Spleen (tissue), 11 donors: ENCODE measurements around the gene PHYKPL. TPM values are rescaled to one million over a fixed set of nuclear protein-coding genes. Genes with fewer than 3 reads are reported as not detected.

Experiments used
- DNase-seq: peaks from one replicate; pipeline ENCODE4 v3.0.0-alpha.2; 2020
- H3K27ac ChIP-seq, 8 donors: fragments of 200-600 bp; sonication (generic) in 7 of 8; 1 replicate in 4 of 8; 2 replicates in 4 of 8; pipeline versions ENCODE4 v1.5.0 to v1.8.0; 2016 to 2021; ENCODE audit warnings: inconsistent platforms in 4 of 8, mild to moderate bottlenecking in 4 of 8, moderate library complexity in 1 of 8
- H3K27me3 ChIP-seq, 7 donors: fragments of 200-600 bp; sonication (generic) in 6 of 7; replicated peaks in 1 of 7; 1 replicate in 4 of 7; 2 replicates in 3 of 7; pipeline versions ENCODE4 v1.5.0 to v1.8.0; 2016 to 2021; ENCODE audit warnings: inconsistent platforms in 3 of 7, mild to moderate bottlenecking in 1 of 7
- H3K36me3 ChIP-seq, 6 donors: fragments of 200-600 bp; sonication (generic) in 5 of 6; 1 replicate in 4 of 6; 2 replicates in 2 of 6; pipeline versions ENCODE4 v1.5.0 to v1.8.0; 2016 to 2021; ENCODE audit warnings: inconsistent platforms in 2 of 6
- H3K4me1 ChIP-seq, 6 donors: fragments of 200-600 bp; sonication (generic) in 5 of 6; 1 replicate in 3 of 6; 2 replicates in 3 of 6; pipeline versions ENCODE4 v1.5.0 to v1.8.0; 2016 to 2021; ENCODE audit warnings: inconsistent platforms in 3 of 6
- H3K4me3 ChIP-seq, 8 donors: fragments of 200-600 bp; sonication (generic) in 7 of 8; 1 replicate in 4 of 8; 2 replicates in 4 of 8; pipeline versions ENCODE4 v1.5.0 to v1.8.0; 2016 to 2021; ENCODE audit warnings: inconsistent platforms in 4 of 8, mild to moderate bottlenecking in 4 of 8, moderate library complexity in 2 of 8
- H3K9me3 ChIP-seq, 8 donors: fragments of 200-600 bp; sonication (generic) in 7 of 8; 1 replicate in 4 of 8; 2 replicates in 4 of 8; pipeline versions ENCODE4 v1.5.0 to v1.8.0; 2016 to 2021; ENCODE audit warnings: inconsistent platforms in 4 of 8
- CTCF ChIP-seq, 11 experiments: fragments of 200-600 bp in 7 of 11; fragments of 450-650 bp in 4 of 11; sonication (generic) in 4 of 11; IDR thresholded peaks in 8 of 11; conservative IDR thresholded peaks in 3 of 11; 1 replicate in 7 of 11; 2 replicates in 4 of 11; pipeline versions ENCODE4 v1.4.0 to v1.8.0; 2016 to 2021; ENCODE audit warnings: antibody characterized with exemption in 11 of 11, inconsistent platforms in 4 of 11, mild to moderate bottlenecking in 1 of 11
- POLR2A ChIP-seq, 3 donors: fragments of 450-650 bp; IDR thresholded peaks; one replicate each; pipeline ENCODE4 v1.5.1; 2017; ENCODE audit warnings: antibody characterized with exemption in 3 of 3, mild to moderate bottlenecking in 1 of 3
- POLR2AphosphoS5 ChIP-seq, 3 donors: sonication (generic); formaldehyde crosslinking; IDR thresholded peaks; one replicate each; pipeline ENCODE4 v1.5.1; 2017; ENCODE audit warnings: antibody characterized with exemption in 3 of 3
- WGBS, 5 donors: extraction: QIAGEN DNeasy Blood & Tissue Kit in 3 of 5; methylation state at CpG; one replicate each; pipeline versions ENCODE4 v1.1.5 to v1.1.7; 2013 to 2018; 5-methylcytosine and 5-hydroxymethylcytosine counted together
- intact Hi-C: fragments of 100-400 bp; cut with DNase I; formaldehyde crosslinking; loops from one replicate; pipeline ENCODE4 v1.15.0; 2023; ENCODE audit warnings: low total_unique reads
- polyA plus RNA-seq, 3 donors: library from polyadenylated mRNA; stranded (reverse); fragments of 200-250 nt; gene quantifications; one replicate each; pipeline ENCODE4 v1.2.1, GENCODE V29; 2013
- total RNA-seq, 7 donors: library from RNA; depleted of rRNA in 3 of 7; stranded (reverse); fragments of >200 nt in 3 of 7; fragmentation: NEBNext Ultra II Directional in 4 of 7; extraction: Animal tissue kit (Norgen Biotek cat#: 25700) in 4 of 7; gene quantifications; one replicate each; pipeline versions ENCODE4 v1.1.0 to v1.2.1, GENCODE V29; 2016 to 2021
- donor health status: healthy with polysubstance abuse.
- donor health status: DM: no; HTN: no; CAD: no; lungs with moderate emphysema.
- donor health status: DM: no; HTN: no; CAD: no.
- donor health status: Bipolar disorder and iron deficiency.
- donor health status: healthy.
- donor health status: DM: no; HTN: no; CAD: no.
- donor health status: DM: yes; HTN: yes; CAD: no.

The PHYKPL gene
- total and polyA plus RNA-seq, 10 donors = 46.9 to 209 (median 105) TPM

DNA sequence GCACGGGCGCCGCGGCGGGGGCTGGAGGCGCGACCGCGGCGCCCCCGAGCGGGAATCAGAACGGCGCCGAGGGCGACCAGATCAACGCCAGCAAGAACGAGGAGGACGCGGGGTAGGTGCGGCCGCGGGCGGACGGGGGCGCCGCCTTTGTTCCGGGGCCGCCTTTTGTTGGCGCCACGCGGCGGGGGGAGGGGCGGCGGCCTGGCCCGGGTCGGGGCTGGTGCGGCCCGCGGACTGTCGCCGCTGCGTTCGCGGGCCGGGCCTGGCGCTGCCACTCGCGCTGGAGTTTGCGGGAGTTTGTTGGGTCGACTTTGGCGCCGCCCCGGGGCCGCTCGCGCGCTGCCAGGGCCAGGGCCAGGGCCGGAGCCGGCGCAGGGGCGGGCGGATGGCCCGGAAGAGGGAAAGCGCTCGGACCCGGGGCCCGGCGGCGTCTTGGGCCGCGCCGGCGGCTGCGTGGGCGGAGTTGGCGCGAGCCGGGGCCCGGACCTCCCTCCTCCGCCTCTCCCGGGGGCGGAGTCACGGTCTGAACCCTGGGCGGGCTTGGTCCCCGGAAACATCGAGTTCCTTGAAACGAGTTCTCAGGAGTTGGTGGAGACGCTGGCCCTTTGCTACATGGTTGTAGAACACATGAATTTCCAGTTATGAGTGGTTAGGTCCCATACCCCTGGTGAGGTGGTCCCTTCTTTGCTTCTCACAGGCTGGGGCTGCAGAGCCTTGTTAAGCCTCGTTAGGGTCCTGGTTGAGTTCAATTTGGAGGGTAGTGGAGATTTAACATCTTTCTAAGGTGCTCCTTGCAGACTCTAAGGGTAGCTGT lies 27.5 kb downstream of the PHYKPL start:
- Histone ChIP-seq H3K9me3 (no peaks in the 10 kb centered on the region), H3K4me3 (peak overlapping the region; percentile 89 to 100 (median 96)), H3K27me3 (no peaks in the 10 kb centered on the region), H3K36me3 (peaks cover 0 to 44% (median 38%) of the 10 kb centered on the region in 6 donors), H3K4me1 (peaks cover 15 to 73% (median 53%) of the 10 kb centered on the region in 6 donors), H3K27ac (peak overlapping the region; percentile 80 to 97 (median 94))
- 0 to 1% (median 1%) methylated on average over 23 to 90 of the region's 90 CpGs for WGBS, 5 donors
- DNase-seq = peak; percentile 95
- intact Hi-C loops = no loop called here
- TF ChIP-seq POLR2A (IDR thresholded peaks at IDR 0.05) = no peak
- TF ChIP-seq POLR2AphosphoS5 (IDR thresholded peaks at IDR 0.05) = peak; percentile 63 to 79 (median 69)

DNA sequence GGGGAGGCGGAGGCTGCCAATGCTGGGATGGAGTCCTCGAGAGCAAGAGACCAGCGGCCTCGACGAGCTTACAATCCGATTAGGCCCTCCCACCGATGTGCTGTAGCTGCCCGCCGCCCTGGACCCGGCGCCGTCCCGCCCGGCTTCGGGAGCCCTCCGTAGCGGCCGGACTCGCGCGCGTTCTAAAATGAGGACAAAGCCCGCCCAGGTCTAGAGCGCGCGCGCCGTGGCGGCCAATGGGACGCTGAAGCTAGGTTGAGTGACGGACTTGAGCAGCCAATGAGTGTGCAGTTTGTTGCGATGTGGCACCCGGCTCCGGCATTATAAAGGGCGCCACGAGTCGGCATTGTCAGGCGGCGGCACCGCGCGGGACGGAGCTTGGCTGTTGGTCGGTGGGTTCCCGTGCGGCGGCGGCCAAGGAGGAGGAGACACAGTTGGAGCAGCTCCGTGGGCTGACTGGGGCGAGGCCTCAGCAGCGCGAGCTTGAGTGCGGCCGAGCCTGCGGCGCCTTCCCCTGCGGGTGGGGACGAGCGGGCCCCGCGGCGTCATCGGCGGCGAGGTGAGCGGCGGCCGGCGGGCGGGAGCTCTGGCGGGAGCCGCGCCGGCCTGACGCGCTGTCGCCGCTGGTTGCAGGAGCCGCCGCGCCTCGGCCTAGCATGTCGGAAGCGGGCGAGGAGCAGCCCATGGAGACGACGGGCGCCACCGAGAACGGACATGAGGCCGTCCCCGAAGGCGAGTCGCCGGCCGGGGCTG lies 28.2 kb downstream of the PHYKPL start, which contains the start of gene HNRNPAB:
HNRNPAB (plus strand) TSS at position 352 of the 753 bp plus-strand sequence; CDS start at position 657, 305 bp downstream.
- Histone ChIP-seq H3K4me1 (peaks cover 15 to 70% (median 53%) of the 10 kb centered on the region in 6 donors), H3K36me3 (peaks cover 0 to 36% (median 30%) of the 10 kb centered on the region in 6 donors), H3K27ac (peak within 1 kb of the TSS; percentile 80 to 97 (median 94)), H3K9me3 (no peaks in the 10 kb centered on the region), H3K4me3 (peak within 1 kb of the TSS; percentile 89 to 100 (median 96)), H3K27me3 (no peaks in the 10 kb centered on the region)
- intact Hi-C loops = no loop called here
- peak; percentile 100 for TF ChIP-seq POLR2AphosphoS5 (IDR thresholded peaks at IDR 0.05)
- peak in 3 of 11 experiments; percentile 10 to 43 (median 35) for TF ChIP-seq CTCF (IDR thresholded peaks at IDR 0.05 in 8 of 11, conservative IDR thresholded peaks at IDR 0.05 in 3 of 11)
- TF ChIP-seq POLR2A (IDR thresholded peaks at IDR 0.05) = peak; percentile 94 to 99 (median 99)
- WGBS, 5 donors = 0% methylated on average over 18 to 96 of the region's 96 CpGs
- peak; percentile 95 for DNase-seq

DNA sequence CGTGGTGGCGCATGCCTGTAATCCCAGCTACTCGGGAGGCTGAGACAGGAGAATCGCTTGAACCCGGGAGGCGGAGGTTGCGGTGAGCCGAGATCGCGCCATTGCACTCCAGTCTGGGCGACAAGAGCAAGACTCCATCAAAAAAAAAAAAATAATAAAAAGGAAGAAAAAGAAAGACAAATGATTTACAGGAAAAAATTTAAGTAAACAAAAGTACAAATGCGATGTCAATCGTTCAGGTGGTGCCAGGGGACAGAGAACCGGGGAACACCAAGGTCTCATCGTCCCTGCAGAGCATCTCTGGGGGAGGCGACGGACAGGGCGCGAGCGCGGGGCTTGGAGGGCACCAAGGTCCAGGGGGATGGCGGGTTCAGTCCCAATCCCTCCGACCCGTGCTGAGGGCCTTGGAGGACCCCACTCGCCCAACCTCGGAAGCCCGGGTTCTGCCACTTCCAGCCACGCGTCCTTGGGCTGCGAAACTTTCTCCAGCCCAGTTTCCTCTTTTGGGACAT lies 28.9 kb downstream of the PHYKPL start:
- Histone ChIP-seq H3K9me3 (no peaks in the 10 kb centered on the region), H3K4me3 (peak overlapping the region; percentile 89 to 100 (median 96)), H3K27ac (peak overlapping the region; percentile 80 to 97 (median 94)), H3K36me3 (peaks cover 0 to 29% (median 23%) of the 10 kb centered on the region in 6 donors), H3K4me1 (peaks cover 15 to 69% (median 53%) of the 10 kb centered on the region in 6 donors), H3K27me3 (no peaks in the 10 kb centered on the region)
- 17 to 27% (median 25%) methylated on average over 28 to 30 of the region's 30 CpGs for WGBS, 5 donors
- no peak for TF ChIP-seq POLR2AphosphoS5 (IDR thresholded peaks at IDR 0.05)
- TF ChIP-seq POLR2A (IDR thresholded peaks at IDR 0.05) = no peak
- no peak for DNase-seq
- intact Hi-C loops = no loop called here

DNA sequence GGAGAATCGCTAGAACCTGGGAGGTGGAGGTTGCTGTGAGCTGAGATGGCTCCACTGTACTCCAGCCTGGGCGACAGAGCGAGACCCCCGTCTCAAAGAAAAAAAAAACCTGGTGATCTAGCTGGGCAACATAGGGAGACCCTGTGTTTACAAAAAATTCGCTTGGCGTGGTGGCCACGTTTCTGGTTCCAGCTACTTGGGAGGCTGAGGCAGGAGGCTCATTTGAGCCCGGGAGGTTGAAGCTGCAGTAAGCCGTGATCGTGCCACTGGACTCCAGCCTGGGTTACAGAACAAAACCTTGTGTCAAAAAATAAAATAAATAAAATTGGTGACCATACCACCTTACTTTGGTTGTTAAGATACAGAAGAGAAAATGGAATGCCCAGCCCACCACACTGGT lies 30.1 kb downstream of the PHYKPL start:
- peaks cover 0 to 18% (median 12%) of the 10 kb centered on the region in 6 donors for H3K36me3 ChIP-seq
- H3K4me1 ChIP-seq = peaks cover 15 to 57% (median 44%) of the 10 kb centered on the region in 6 donors
- H3K27ac ChIP-seq = peak overlapping the region in 5 of 8 donors; percentile 30 to 69 (median 63)
- no peak for DNase-seq
- WGBS, 5 donors = 93 to 98% (median 95%) methylated on average over 10 of the region's 10 CpGs
- H3K27me3 ChIP-seq = no peaks in the 10 kb centered on the region
- no peak overlapping the region for H3K4me3 ChIP-seq
- no peaks in the 10 kb centered on the region for H3K9me3 ChIP-seq
- intact Hi-C loops = no loop called here
- no peak for TF ChIP-seq CTCF (IDR thresholded peaks at IDR 0.05 in 8 of 11, conservative IDR thresholded peaks at IDR 0.05 in 3 of 11)
- TF ChIP-seq POLR2AphosphoS5 (IDR thresholded peaks at IDR 0.05) = no peak
- no peak for TF ChIP-seq POLR2A (IDR thresholded peaks at IDR 0.05)
